K562 treated with DMSO at 1 percent for 12 hours (cell line): Measurements from ENCODE around the gene ZNF548. TPM values are rescaled to one million over a fixed set of nuclear protein-coding genes. Genes with fewer than 3 reads are reported as not detected.

Source experiments
- total RNA-seq: library from RNA; unstranded; fragments of 300-600 nt; gene quantifications from 2 replicates; pipeline ENCODE4 v1.2.3, GENCODE V29; 2022; ENCODE audit not compliant: insufficient read depth

Gene ZNF548
- total RNA-seq: 0.81 and 5.3 TPM in 2 replicates

GRCh38 chr19:57389730-57390598, at the start of gene ZNF548:
Gene ZNF548, plus strand, starts transcription at chr19:57389854. Its CDS starts 246 bp downstream, at chr19:57390100.

GRCh38 chr19:57350877-57351805, 38.5 kb upstream of the ZNF548 start, which contains the start of gene ZNF304:
Gene ZNF304, plus strand, starts transcription at chr19:57351271. Its CDS starts 394 bp downstream, at chr19:57351665.

GRCh38 chr19:57362997-57363687, 26.5 kb upstream of the ZNF548 start, which contains the start of the genes TRAPPC2B and ZNF547:
Gene TRAPPC2B, plus strand, starts transcription at chr19:57363551. Its CDS starts 1,283 bp downstream, at chr19:57364834.
Gene ZNF547, plus strand, starts transcription at chr19:57363551. Its CDS starts 5,005 bp downstream, at chr19:57368556.

GRCh38 chr19:57410877-57411671, 21.4 kb downstream of the ZNF548 start, which contains the start of gene ZNF17:
Gene ZNF17, plus strand, starts transcription at chr19:57411161. Its CDS starts 2,455 bp downstream, at chr19:57413616.

GRCh38 chr19:57435062-57435978, 45.7 kb downstream of the ZNF548 start, which contains the start of gene ZNF749:
Gene ZNF749, plus strand, starts transcription at chr19:57435325. Its CDS starts 254 bp downstream, at chr19:57435579.

Other genes with a start within 250 kb of the ZNF548 start
- not detected in 2 replicates for gene ZIM3, start 244.7 kb upstream of the ZNF548 start, total RNA-seq
- 0.85 TPM in 1 of 2 replicates, not detected in the other for gene DUXA, start 222.4 kb upstream of the ZNF548 start, total RNA-seq
- 0.27 and 2.0 TPM in 2 replicates for gene ZNF264, start 198.4 kb upstream of the ZNF548 start, total RNA-seq
- 9.3 and 10.7 TPM in 2 replicates for gene AURKC, start 158.8 kb upstream of the ZNF548 start, total RNA-seq
- 0.45 and 2.5 TPM in 2 replicates for gene ZNF805, start 149.2 kb upstream of the ZNF548 start, total RNA-seq
- gene ZNF460, start 109.4 kb upstream of the ZNF548 start, total RNA-seq: 2.0 TPM in 1 of 2 replicates, not detected in the other
- gene ZNF543, start 69.4 kb upstream of the ZNF548 start, total RNA-seq: 0.63 and 2.8 TPM in 2 replicates
- 0.90 and 3.1 TPM in 2 replicates for gene ZNF304, start 38.6 kb upstream of the ZNF548 start, total RNA-seq
- gene TRAPPC2B, start 26.3 kb upstream of the ZNF548 start, total RNA-seq: 6.2 and 8.9 TPM in 2 replicates
- 1.3 and 3.0 TPM in 2 replicates for gene ZNF547, start 26.3 kb upstream of the ZNF548 start, total RNA-seq
- 4.8 and 9.6 TPM in 2 replicates for gene ZNF17, start 21.3 kb downstream of the ZNF548 start, total RNA-seq
- 9.4 and 15.0 TPM in 2 replicates for gene ZNF749, start 45.5 kb downstream of the ZNF548 start, total RNA-seq
- not detected in 2 replicates for gene VN1R1, start 67.3 kb downstream of the ZNF548 start, total RNA-seq
- gene ZNF772, start 87.7 kb downstream of the ZNF548 start, total RNA-seq: 0.44 and 2.1 TPM in 2 replicates
- gene ZNF419, start 97.9 kb downstream of the ZNF548 start, total RNA-seq: 1.3 TPM in 2 replicates
- 1.3 TPM in 1 of 2 replicates, not detected in the other for gene ZNF773, start 110.1 kb downstream of the ZNF548 start, total RNA-seq
- 0.16 TPM in 1 of 2 replicates, not detected in the other for gene ZNF549, start 137.5 kb downstream of the ZNF548 start, total RNA-seq
- 2.5 and 3.1 TPM in 2 replicates for gene ZNF550, start 170.0 kb downstream of the ZNF548 start, total RNA-seq
- gene ZNF416, start 189.1 kb downstream of the ZNF548 start, total RNA-seq: 1.3 and 2.0 TPM in 2 replicates
- 0.36 TPM in 1 of 2 replicates, not detected in the other for gene ZIK1, start 194.3 kb downstream of the ZNF548 start, total RNA-seq
- gene ZNF530, start 210.0 kb downstream of the ZNF548 start, total RNA-seq: 5.8 and 6.7 TPM in 2 replicates
- 1.1 and 14.4 TPM in 2 replicates for gene ZNF134, start 224.4 kb downstream of the ZNF548 start, total RNA-seq
- 2.7 and 6.6 TPM in 2 replicates for gene ZNF211, start 243.3 kb downstream of the ZNF548 start, total RNA-seq